Fibroblast of peridontal ligament (primary cell): Measurements from ENCODE around the gene KANSL1.
"Not testable (repeated sequence)": the region's sequence is repeated elsewhere in the genome, so short reads cannot be mapped to it uniquely, and the experiment has no call there.

Experiments
- DNase-seq: peaks from one replicate; pipeline ENCODE4 v3.0.0-alpha.2; 2010; ENCODE audit errors: extremely low read depth

KANSL1 gene

GRCh38 chr17:46024590-46024989 lies 168.6 kb downstream of the KANSL1 start:
- no peak for DNase-seq

- DNase-seq = no peak
Observed at GRCh38 chr17:46023783-46024388, 169.3 kb downstream of the KANSL1 start.

GRCh38 chr17:46023366-46023765 lies 169.9 kb downstream of the KANSL1 start:
- not testable (repeated sequence) for DNase-seq

- DNase-seq = no peak
Observed at GRCh38 chr17:46020998-46021397, 172.2 kb downstream of the KANSL1 start.

- no peak for DNase-seq
Observed at GRCh38 chr17:46020023-46020761, 173.0 kb downstream of the KANSL1 start.

GRCh38 chr17:46019408-46019925 lies 173.8 kb downstream of the KANSL1 start:
- not testable (repeated sequence) for DNase-seq

GRCh38 chr17:46013502-46014165 lies 179.6 kb downstream of the KANSL1 start:
- DNase-seq = peak; percentile 71

- no peak for DNase-seq
Observed at GRCh38 chr17:46013127-46013501, 180.1 kb downstream of the KANSL1 start.

- no peak for DNase-seq
Observed at GRCh38 chr17:46012506-46013079, 180.6 kb downstream of the KANSL1 start.

- DNase-seq = no peak
Observed at GRCh38 chr17:46011711-46012505, 181.3 kb downstream of the KANSL1 start.

GRCh38 chr17:46010597-46011186 lies 182.5 kb downstream of the KANSL1 start:
- no peak for DNase-seq

- peak; percentile 66 for DNase-seq
Observed at GRCh38 chr17:46009681-46010596, 183.3 kb downstream of the KANSL1 start.

GRCh38 chr17:46008591-46008990 lies 184.6 kb downstream of the KANSL1 start:
- DNase-seq = no peak

- no peak for DNase-seq
Observed at GRCh38 chr17:46007461-46007965, 185.7 kb downstream of the KANSL1 start.

GRCh38 chr17:46006082-46006481 lies 187.1 kb downstream of the KANSL1 start:
- DNase-seq = not testable (repeated sequence)

- DNase-seq = peak; percentile 41
Observed at GRCh38 chr17:46003907-46004748, 189.1 kb downstream of the KANSL1 start.

GRCh38 chr17:46002973-46003316 lies 190.3 kb downstream of the KANSL1 start:
- DNase-seq = no peak

- peak; percentile 65 for DNase-seq
Observed at GRCh38 chr17:46002311-46002972, 190.8 kb downstream of the KANSL1 start.
